Measurements from ENCODE around the gene TIMM22. TPM values are rescaled to one million over a fixed set of nuclear protein-coding genes. Genes with fewer than 3 reads are reported as not detected.

Gene TIMM22
- total and polyA plus RNA-seq, 2 of the 13 experiments (the other 11 are each of a cell fraction or from before 2014, with no cell fraction given), result 6.2 to 15.5 TPM

GRCh38 chr17:958712-959451 lies 38.0 kb upstream of the TIMM22 start:
- Histone ChIP-seq H3K79me2 (ENCODE audit: insufficient read depth, low read length) (peaks cover 17% of the 10 kb centered on the region), H2AFZ (ENCODE audit: low read length) (no peak overlapping the region), H3K27me3 (ENCODE audit: control insufficient read depth in 1 of 2, insufficient read depth in 2 of 2, low read length in 2 of 2) (no peaks in the 10 kb centered on the region), H3K9ac (ENCODE audit: insufficient read depth, low read depth, low read length) (no peak overlapping the region), H3K4me2 (ENCODE audit: low read depth, low read length) (no peak overlapping the region), H3K9me3 (ENCODE audit: low read length) (no peaks in the 10 kb centered on the region), H3K4me1 (ENCODE audit: insufficient read depth, low read length) (peaks cover 15% of the 10 kb centered on the region), H4K20me1 (ENCODE audit: insufficient read depth, low read length) (no peaks in the 10 kb centered on the region; the same call in 1 of the 2 replicates), H3K4me3 (replicated peaks in 1 of 3; ENCODE audit: insufficient read depth in 1 of 3, low read depth in 2 of 3, low read length in 3 of 3) (no peak overlapping the region), H3K27ac (ENCODE audit: extremely low read length, insufficient read depth, low read length) (no peak overlapping the region), H3K36me3 (replicated peaks in 1 of 2; ENCODE audit: control insufficient read depth in 1 of 2, insufficient read depth in 2 of 2, low read length in 2 of 2) (no peaks in the 10 kb centered on the region; a peak in 1 of 5 replicates)
- in situ Hi-C loops (cut with HindIII; ENCODE audit: extremely low pct_ligation_motif_present, low pct_unique_long_range_greater_than_20kb), result no loop called here
- FAIRE-seq (no peak), DNase-seq (ENCODE audit: low spot score) (no peak), ATAC-seq (no peak)
- BruUV-seq (replicated peaks), result no TSS peak
- WGBS (ENCODE audit: low lambda C conversion rate), result 92% methylated on average over 25 of the region's 31 CpGs
- intact Hi-C loops (cut with micrococcal nuclease; ENCODE audit: unreplicated experiment), result no loop called here
- TF ChIP-seq ZSCAN29 (CRISPR knock-in tag; conservative IDR thresholded peaks at IDR 0.05), result no peak
- TF ChIP-seq ZNF674 (CRISPR knock-in tag; IDR thresholded peaks at IDR 0.05; ENCODE audit: low read depth), result no peak
- no peak for TF ChIP-seq ZNF782 (CRISPR knock-in tag; IDR thresholded peaks at IDR 0.05; ENCODE audit: borderline replicate concordance)
- TF ChIP-seq ZFP36L1 (CRISPR knock-in tag; IDR thresholded peaks at IDR 0.05), result no peak
- no peak for TF ChIP-seq ZNF207 (IDR thresholded peaks at IDR 0.05; ENCODE audit: borderline replicate concordance)
- no peak for TF ChIP-seq ZSCAN9 (CRISPR knock-in tag; IDR thresholded peaks at IDR 0.05; ENCODE audit: borderline replicate concordance)
- TF ChIP-seq, protein P1, sequence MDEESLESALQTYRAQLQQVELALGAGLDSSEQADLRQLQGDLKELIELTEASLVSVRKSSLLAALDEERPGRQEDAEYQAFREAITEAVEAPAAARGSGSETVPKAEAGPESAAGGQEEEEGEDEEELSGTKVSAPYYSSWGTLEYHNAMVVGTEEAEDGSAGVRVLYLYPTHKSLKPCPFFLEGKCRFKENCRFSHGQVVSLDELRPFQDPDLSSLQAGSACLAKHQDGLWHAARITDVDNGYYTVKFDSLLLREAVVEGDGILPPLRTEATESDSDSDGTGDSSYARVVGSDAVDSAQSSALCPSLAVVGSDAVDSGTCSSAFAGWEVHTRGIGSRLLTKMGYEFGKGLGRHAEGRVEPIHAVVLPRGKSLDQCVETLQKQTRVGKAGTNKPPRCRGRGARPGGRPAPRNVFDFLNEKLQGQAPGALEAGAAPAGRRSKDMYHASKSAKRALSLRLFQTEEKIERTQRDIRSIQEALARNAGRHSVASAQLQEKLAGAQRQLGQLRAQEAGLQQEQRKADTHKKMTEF (CRISPR knock-in tag; IDR thresholded peaks at IDR 0.05), result no peak
- TF ChIP-seq NR2F2 (IDR thresholded peaks at IDR 0.05; ENCODE audit: borderline replicate concordance, low read depth), result no peak
- no peak for TF ChIP-seq NCOA1 (CRISPR knock-in tag; IDR thresholded peaks at IDR 0.05)
- TF ChIP-seq ZXDC (CRISPR knock-in tag; IDR thresholded peaks at IDR 0.05), result no peak
- no peak for TF ChIP-seq ZNF326 (CRISPR knock-in tag; IDR thresholded peaks at IDR 0.05; ENCODE audit: borderline replicate concordance)
- no peak for TF ChIP-seq SRSF9 (IDR thresholded peaks at IDR 0.05; ENCODE audit: borderline replicate concordance, insufficient read depth, low read depth, low read length, poor library complexity, severe bottlenecking)
- no peak for TF ChIP-seq DMAP1 (CRISPR knock-in tag; IDR thresholded peaks at IDR 0.05)
- ChIA-PET POLR2A (no interaction called here), CTCF (ENCODE audit: low intra/inter-chr PET ratio, low total read pairs) (no interaction called here)
